NCI-H2107 (cell line): ENCODE results near the gene ZNF618.

Source experiments
- DNase-seq: peaks from one replicate; lab custom pipeline; 2025; lab: John Stamatoyannopoulos, UW

Gene ZNF618

DNA sequence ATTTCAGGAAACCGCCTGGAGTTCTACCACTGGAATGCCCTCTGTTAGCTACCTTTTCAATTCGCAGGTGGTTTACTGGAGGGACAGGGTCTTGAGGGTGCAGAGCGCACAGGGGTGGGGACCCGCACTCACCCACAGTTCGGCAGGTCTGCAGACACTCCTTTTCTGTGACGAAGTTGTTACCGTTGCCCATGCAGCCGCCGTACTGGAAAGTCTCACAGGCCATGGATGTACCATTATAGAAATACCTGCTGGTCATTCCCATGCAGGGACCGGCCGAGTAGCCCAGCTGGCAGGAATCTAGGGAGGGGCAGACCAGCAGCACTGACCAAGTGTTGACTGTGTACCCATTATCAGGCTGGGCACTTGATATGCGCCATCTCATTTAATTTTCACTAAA lies 185.2 kb downstream of the ZNF618 start:
- DNase-seq = no peak

- no peak for DNase-seq
Observed at GRCh38 chr9:114061830-114062474, 185.8 kb downstream of the ZNF618 start.

GRCh38 chr9:114065304-114065703 lies 189.2 kb downstream of the ZNF618 start:
- no peak for DNase-seq

DNA sequence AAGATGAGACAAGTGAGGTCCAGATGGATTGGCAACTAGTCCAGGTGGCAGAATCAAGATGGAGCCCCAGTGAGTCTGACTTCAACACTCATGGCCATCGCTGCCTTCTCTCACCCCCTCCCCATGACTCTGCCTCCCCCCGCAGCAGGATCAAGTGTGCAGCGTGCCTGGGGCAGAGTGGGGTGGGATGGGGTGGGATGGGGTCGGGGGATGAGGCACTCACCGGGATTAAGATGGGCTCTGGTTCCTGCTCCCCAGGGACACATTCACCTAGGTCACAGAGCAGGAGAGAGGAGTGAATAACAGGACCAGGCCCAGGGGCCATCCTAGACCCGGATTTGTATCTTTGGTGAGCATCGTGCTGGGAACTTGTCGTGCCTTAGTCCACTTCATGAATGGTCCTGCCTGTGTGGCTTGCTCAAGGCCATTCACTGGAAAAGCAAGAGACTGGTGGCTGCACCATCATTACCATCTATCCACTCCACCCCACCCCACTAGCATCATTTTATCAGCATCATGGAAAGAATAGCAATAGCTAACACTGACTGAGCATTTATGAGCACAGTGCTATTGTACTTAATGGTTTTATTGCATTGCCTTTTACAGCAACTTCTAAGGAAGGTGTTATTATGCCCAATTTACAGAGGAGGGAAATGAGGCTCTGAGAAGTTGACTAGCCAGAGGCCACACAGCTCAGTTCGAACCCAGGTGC lies 193.5 kb downstream of the ZNF618 start:
- DNase-seq = no peak

GRCh38 chr9:114070188-114071103 lies 194.3 kb downstream of the ZNF618 start:
- DNase-seq = no peak

- DNase-seq = no peak
Observed at GRCh38 chr9:114071197-114071795, 195.2 kb downstream of the ZNF618 start.

GRCh38 chr9:114072184-114073140 lies 196.4 kb downstream of the ZNF618 start:
- DNase-seq = no peak

- no peak for DNase-seq
Observed at GRCh38 chr9:114075602-114076001, 199.5 kb downstream of the ZNF618 start.

- DNase-seq = no peak
Observed at GRCh38 chr9:114076237-114077161, 200.4 kb downstream of the ZNF618 start.

DNA sequence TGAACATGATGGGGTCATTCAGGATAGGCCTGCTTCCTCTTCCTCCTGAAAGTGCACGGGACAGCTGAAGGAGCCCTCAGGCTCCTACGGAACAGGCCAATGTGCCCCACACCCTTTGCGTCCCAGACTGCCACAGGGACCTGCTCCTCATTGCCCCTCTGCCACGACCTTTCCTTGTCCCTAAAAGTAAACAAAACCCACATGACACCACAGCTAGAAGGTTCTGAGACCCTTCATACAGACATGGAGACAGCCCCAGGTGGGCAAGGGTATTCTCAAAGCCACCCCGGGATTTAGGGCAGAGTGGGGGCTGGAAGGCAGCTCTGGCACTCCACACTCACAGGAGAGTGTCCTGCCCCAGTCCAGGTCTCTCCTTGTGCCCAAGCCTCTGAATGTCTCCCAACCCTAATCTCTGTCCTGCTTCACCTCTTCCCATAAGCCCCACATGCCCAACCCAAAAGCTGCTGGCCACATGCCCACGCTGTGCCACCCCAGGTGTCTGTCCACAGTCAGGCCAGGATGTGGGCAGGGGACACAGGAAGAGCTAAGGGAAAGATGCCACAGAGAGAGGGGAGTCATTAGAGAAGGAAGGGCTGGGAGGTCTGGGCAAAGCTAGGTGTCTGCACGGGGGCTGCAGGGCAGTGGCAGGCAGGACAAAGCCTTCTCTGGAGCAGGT lies 201.2 kb downstream of the ZNF618 start:
- no peak for DNase-seq

DNA sequence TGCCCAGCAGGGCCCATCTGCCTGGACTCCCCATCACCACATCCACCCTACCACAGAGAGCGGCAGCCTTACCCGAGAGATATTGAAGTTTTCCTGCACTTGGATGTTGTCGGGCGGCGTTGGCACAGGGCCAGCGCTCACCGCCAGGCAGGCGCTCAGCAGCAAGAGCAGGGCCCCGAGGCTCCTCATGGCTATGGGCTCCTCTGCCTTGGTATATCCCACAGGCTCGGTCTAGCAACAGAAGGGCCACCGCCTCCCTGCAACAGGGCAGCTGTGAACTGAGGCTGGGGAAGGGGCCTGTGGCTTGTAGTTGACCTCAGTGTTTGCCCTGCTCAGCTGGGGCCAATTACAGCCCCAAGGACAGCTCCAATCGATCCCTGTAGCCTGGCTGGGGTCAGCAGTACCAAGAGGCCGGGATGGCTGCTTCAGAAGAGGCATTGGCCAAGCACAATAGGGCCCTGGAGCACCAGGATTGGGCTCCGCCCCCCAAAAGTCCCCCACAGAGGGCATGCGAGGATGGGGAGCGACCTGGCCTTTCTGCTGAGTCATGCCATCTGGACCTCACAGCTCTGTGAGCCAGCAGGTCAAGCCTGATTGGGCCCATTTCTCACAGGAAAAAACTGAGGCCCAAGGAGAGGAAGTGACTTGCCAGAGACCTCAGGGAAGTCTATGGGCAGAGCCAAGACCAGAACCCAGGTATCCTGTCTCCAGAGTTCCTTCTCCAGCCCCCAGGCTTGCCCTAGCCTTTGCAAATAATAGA lies 202.1 kb downstream of the ZNF618 start, which contains the start of gene AMBP:
TSS of gene AMBP (minus strand) at position 280 of the 760 bp plus-strand sequence. CDS start at position 189, 91 bp downstream.
- DNase-seq = no peak

DNA sequence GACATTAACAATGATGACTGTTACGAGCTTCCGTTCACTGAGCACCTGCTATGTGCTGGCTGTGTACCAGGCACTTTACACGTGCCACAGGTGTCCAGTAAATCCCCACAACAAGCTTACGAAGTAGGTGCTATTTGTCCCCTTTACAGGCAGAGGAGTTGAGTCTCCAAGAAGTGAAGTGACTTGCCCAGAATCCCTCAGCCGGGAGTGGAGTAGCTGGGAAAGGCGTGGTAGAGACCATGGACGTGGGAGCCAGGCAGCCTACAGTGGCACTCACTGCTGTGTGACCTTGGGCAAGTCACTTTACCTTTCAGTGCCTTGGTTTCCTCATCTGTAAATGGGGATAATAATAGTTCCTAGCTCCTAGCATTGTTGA lies 202.7 kb downstream of the ZNF618 start:
- DNase-seq = no peak

GRCh38 chr9:114080195-114080772 lies 204.2 kb downstream of the ZNF618 start:
- no peak for DNase-seq

GRCh38 chr9:114080773-114081440 lies 204.8 kb downstream of the ZNF618 start:
- DNase-seq = no peak

DNA sequence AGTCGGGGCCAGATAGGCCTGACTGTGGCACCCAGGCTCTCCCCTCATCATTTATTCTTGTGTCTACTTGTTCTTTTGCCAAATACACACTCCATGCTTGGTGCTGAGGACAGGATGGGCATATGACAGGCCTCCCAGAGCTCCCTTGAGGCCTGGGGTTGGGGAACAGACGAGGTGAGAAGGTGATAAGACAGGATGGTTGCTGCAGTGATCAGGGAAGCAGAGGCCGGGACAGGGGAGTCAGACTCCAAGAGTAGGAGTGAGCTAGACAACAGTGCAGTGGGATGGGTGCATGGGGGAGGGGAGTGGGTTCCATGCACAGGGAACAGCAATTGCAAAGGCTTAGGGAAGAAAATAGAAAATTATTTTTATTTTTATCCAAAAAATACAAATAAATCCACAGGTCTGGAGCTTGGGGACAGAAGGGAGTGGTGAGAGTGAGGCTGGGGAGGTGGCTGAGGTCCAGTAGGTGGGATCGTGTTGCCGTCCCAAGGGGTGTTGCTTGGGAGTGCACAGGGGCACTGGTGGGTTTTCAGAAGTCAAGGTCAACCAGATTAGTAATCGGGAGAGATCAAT lies 205.4 kb downstream of the ZNF618 start:
- no peak for DNase-seq

DNA sequence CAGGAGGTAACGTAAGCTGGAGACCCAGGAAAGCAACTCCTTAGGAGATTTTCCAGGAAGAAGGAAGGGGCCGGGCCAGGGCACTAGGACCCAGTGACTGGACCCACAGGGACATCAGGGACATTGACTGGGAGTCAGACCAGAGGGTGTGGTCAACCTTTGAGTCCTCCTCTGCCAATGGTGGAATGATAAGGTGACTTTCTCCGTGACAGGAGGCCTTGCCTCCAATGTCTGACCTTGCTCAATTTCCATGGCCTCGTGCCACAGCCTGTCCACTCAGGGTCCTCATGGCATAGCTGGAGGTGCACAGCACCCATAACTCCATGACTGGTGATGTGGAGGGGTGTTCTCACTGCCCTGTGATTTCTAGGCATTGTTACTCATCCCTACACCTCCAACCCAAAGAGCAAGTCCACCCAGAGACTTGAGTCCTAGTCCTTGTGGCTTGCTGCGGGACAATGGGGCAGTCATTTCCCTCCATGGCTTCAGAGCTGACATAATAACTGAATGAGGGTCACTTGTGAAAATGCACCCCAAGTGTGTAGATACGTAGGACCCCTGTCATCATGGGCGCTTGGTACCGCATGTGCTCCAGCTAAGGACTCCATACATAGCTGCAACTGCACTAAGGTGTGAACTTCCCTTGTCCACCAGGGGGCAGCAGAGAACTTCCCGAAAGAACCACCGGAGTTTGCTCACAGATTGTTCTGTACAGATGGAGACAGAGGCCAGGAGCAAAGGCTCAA lies 206.1 kb downstream of the ZNF618 start:
- peak; percentile 20 for DNase-seq
